Osteoblast (primary cell): ENCODE results near the gene PACS1. TPM values are rescaled to one million over a fixed set of nuclear protein-coding genes. Genes with fewer than 3 reads are reported as not detected.

Experiments used
- DNase-seq: peaks from one replicate; pipeline ENCODE4 v3.0.0; 2011; ENCODE audit warnings: low spot score, mixed read lengths; ENCODE audit not compliant: insufficient read length; ENCODE audit errors: missing footprints
- H2AFZ ChIP-seq: 2 replicates; pipeline ENCODE4 v1.6.0; 2011; ENCODE audit warnings: mild to moderate bottlenecking, low read length
- H3K27ac ChIP-seq: 2 replicates; pipeline ENCODE4 v1.5.1; 2011; ENCODE audit warnings: mild to moderate bottlenecking, low read depth, low read length, moderate library complexity
- H3K27me3 ChIP-seq: 2 replicates; pipeline ENCODE4 v1.6.0; 2012; ENCODE audit warnings: mild to moderate bottlenecking, control low read depth, inconsistent platforms, low read length, moderate library complexity; ENCODE audit not compliant: insufficient read depth
- H3K36me3 ChIP-seq: 2 replicates; pipeline ENCODE4 v1.5.1; 2011; ENCODE audit warnings: mild to moderate bottlenecking, low read length, control low read depth, moderate library complexity; ENCODE audit not compliant: insufficient read depth
- H3K4me1 ChIP-seq: 2 replicates; pipeline ENCODE4 v1.5.1; 2011; ENCODE audit warnings: mild to moderate bottlenecking, low read length, control low read depth, moderate library complexity; ENCODE audit not compliant: insufficient read depth
- H3K4me2 ChIP-seq: 2 replicates; pipeline ENCODE4 v1.6.0; 2011; ENCODE audit warnings: mild to moderate bottlenecking, low read length; ENCODE audit not compliant: insufficient read depth
- H3K4me3 ChIP-seq: fragments of 200-600 bp; sonication (generic); 3 replicates; pipeline ENCODE4 v1.5.1; 2012; ENCODE audit warnings: mild to moderate bottlenecking, low read length, inconsistent platforms; ENCODE audit not compliant: insufficient read depth
- H3K79me2 ChIP-seq: 2 replicates; pipeline ENCODE4 v1.6.0; 2012; ENCODE audit warnings: mild to moderate bottlenecking, low read length, control low read depth, inconsistent platforms; ENCODE audit not compliant: insufficient read depth
- H3K9me3 ChIP-seq: 2 replicates; pipeline ENCODE4 v1.5.1; 2011; ENCODE audit warnings: low read depth, low read length, control low read depth
- H4K20me1 ChIP-seq: 2 replicates; pipeline ENCODE4 v1.6.0; 2012; ENCODE audit warnings: mild to moderate bottlenecking, low read length, control low read depth; ENCODE audit not compliant: insufficient read depth
- total RNA-seq: library from RNA; depleted of rRNA; stranded (reverse); fragments of >200 nt; gene quantifications from 2 replicates; pipeline ENCODE4 v1.2.3, GENCODE V29; 2012
- TF ChIP-seq, protein P1 (sequence below): IDR thresholded peaks from 2 replicates; pipeline ENCODE4 v1.5.1; 2011; ENCODE audit warnings: mild to moderate bottlenecking, low read depth, low read length, moderate library complexity; ENCODE audit errors: extremely low read depth

The PACS1 gene
- total RNA-seq, 1 donor = 38.0 TPM

DNA sequence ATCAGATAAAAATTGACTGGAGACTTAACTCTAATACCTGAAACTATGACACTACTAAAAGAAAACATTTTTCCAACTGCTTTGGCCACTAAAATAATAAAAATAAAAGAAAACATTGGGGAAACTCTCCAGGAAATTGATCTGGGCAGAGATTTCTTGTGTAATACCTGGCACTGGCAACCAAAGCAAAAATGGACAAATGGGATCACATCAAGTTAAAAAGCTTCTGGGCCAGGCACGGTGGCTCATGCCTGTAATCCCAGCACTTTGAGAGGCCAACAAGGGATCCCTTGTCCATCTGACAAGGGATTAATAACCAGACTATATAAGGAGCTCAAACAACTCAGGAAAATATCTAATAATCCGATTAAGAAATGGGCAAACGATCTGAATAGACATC, 133.8 kb downstream of the PACS1 start:
- no peaks in the 10 kb centered on the region for H3K9me3 ChIP-seq
- no peaks in the 10 kb centered on the region for H3K79me2 ChIP-seq
- no peak overlapping the region for H2AFZ ChIP-seq
- H3K27me3 ChIP-seq = no peaks in the 10 kb centered on the region
- H3K27ac ChIP-seq = no peak overlapping the region
- no peak overlapping the region for H3K4me3 ChIP-seq
- H4K20me1 ChIP-seq = peaks cover 2% of the 10 kb centered on the region
- peaks cover under 1% of the 10 kb centered on the region for H3K4me1 ChIP-seq
- DNase-seq = no peak
- H3K4me2 ChIP-seq = no peak overlapping the region
- TF ChIP-seq, protein P1, sequence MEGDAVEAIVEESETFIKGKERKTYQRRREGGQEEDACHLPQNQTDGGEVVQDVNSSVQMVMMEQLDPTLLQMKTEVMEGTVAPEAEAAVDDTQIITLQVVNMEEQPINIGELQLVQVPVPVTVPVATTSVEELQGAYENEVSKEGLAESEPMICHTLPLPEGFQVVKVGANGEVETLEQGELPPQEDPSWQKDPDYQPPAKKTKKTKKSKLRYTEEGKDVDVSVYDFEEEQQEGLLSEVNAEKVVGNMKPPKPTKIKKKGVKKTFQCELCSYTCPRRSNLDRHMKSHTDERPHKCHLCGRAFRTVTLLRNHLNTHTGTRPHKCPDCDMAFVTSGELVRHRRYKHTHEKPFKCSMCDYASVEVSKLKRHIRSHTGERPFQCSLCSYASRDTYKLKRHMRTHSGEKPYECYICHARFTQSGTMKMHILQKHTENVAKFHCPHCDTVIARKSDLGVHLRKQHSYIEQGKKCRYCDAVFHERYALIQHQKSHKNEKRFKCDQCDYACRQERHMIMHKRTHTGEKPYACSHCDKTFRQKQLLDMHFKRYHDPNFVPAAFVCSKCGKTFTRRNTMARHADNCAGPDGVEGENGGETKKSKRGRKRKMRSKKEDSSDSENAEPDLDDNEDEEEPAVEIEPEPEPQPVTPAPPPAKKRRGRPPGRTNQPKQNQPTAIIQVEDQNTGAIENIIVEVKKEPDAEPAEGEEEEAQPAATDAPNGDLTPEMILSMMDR = no peak
- peaks cover 4% of the 10 kb centered on the region for H3K36me3 ChIP-seq

DNA sequence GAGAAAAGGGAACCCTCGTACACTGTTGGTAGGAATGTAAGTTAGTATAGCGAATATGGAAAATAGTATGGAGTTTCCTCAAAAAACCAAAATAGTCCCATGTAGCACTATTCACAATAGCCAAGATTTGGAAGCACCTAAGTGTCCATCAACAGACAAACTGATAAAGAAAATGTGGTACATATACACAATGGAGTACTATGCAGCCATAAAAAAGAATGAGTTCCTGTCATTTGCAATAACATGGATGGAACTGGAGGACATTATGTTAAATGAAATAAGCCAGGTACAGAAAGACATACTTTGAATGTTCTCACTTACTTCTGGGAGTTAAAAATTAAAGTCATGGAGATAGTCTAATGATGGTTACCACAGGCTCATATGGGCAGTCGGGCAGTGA, 134.3 kb downstream of the PACS1 start:
- no peaks in the 10 kb centered on the region for H3K9me3 ChIP-seq
- TF ChIP-seq, protein P1 = no peak
- peaks cover 6% of the 10 kb centered on the region for H3K4me1 ChIP-seq
- peaks cover 4% of the 10 kb centered on the region for H3K36me3 ChIP-seq
- DNase-seq = no peak
- H3K27ac ChIP-seq = no peak overlapping the region
- no peak overlapping the region for H3K4me3 ChIP-seq
- no peak overlapping the region for H3K4me2 ChIP-seq
- H3K79me2 ChIP-seq = no peaks in the 10 kb centered on the region
- H3K27me3 ChIP-seq = no peaks in the 10 kb centered on the region
- peaks cover 2% of the 10 kb centered on the region for H4K20me1 ChIP-seq
- no peak overlapping the region for H2AFZ ChIP-seq

DNA sequence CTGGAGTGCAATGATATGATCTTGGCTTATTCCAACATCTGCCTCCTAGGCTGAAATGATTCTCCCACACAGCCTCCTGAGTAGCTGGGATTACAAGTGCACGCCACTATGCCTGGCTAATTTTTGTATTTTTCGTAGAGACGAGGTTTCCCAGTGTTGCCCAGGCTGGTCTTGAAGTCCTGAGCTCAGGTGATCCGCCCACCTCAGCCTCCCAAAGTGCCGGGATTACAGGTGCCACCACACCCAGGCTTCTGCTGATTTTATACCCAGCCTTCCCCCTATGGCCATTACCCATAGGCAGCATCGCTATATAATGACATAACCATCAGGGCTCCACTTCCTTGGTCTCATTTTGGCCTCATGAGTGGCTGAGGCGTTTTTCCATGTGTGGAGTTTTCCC, 137.7 kb downstream of the PACS1 start:
- no peaks in the 10 kb centered on the region for H3K27me3 ChIP-seq
- DNase-seq = no peak
- H3K4me2 ChIP-seq = no peak overlapping the region
- H3K27ac ChIP-seq = no peak overlapping the region
- no peaks in the 10 kb centered on the region for H3K9me3 ChIP-seq
- no peak overlapping the region for H2AFZ ChIP-seq
- H3K4me1 ChIP-seq = peaks cover 6% of the 10 kb centered on the region
- peaks cover 2% of the 10 kb centered on the region for H4K20me1 ChIP-seq
- no peak overlapping the region for H3K4me3 ChIP-seq
- peaks cover 3% of the 10 kb centered on the region for H3K79me2 ChIP-seq
- H3K36me3 ChIP-seq = peaks cover 9% of the 10 kb centered on the region
- TF ChIP-seq, protein P1 = no peak

DNA sequence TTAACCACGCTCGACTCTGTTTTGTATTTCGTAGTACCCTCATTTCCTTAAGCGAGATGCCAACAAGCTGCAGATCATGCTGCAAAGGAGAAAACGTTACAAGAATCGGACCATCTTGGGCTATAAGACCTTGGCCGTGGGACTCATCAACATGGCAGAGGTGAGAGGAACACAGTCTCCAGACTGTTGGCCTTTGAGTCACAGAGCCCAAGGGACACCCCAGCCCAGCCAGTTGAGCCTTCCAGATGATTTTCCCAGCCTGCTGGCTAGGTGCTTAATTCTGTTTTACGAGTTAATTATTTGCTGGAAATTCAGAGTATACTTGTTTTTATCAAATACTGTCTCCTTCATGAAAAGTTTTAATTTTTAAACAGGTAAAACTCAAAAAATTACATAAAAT, 141.0 kb downstream of the PACS1 start:
- H3K4me3 ChIP-seq = no peak overlapping the region
- H3K27me3 ChIP-seq = no peaks in the 10 kb centered on the region
- TF ChIP-seq, protein P1 = no peak
- no peak overlapping the region for H2AFZ ChIP-seq
- H3K9me3 ChIP-seq = no peaks in the 10 kb centered on the region
- DNase-seq = no peak
- H4K20me1 ChIP-seq = peaks cover 2% of the 10 kb centered on the region
- no peak overlapping the region for H3K27ac ChIP-seq
- H3K79me2 ChIP-seq = peaks cover 3% of the 10 kb centered on the region
- no peak overlapping the region for H3K4me2 ChIP-seq
- peaks cover 22% of the 10 kb centered on the region for H3K36me3 ChIP-seq
- peaks cover 6% of the 10 kb centered on the region for H3K4me1 ChIP-seq
